UCSD-AML1 (cell line): ENCODE results near the gene SMURF1.
A peak's percentile ranks its signal among the peaks of the same experiment; 100 is the strongest.
"Not testable (repeated sequence)": the region's sequence is repeated elsewhere in the genome, so short reads cannot be mapped to it uniquely, and the experiment has no call there.

Experiments
- DNase-seq: peaks from one replicate; lab custom pipeline; 2025; ENCODE audit not compliant: unreplicated experiment; lab: John Stamatoyannopoulos, UW

The SMURF1 gene

GRCh38 chr7:99143853-99144672, at the start of gene SMURF1:
Gene SMURF1 (minus strand): TSS chr7:99144108. CDS start chr7:99143780, 328 bp downstream.
- peak; percentile 60 for DNase-seq

- DNase-seq, result no peak
Measured at GRCh38 chr7:99191869-99192596, 48.1 kb upstream of the SMURF1 start.

GRCh38 chr7:99190359-99191009, 46.6 kb upstream of the SMURF1 start:
- no peak for DNase-seq

GRCh38 chr7:99189222-99189621, 45.3 kb upstream of the SMURF1 start:
- DNase-seq, result no peak

GRCh38 chr7:99188221-99188620, 44.3 kb upstream of the SMURF1 start:
- DNase-seq, result no peak

GRCh38 chr7:99184532-99185218, 40.8 kb upstream of the SMURF1 start:
- DNase-seq, result no peak

- no peak for DNase-seq
Measured at GRCh38 chr7:99180067-99180650, 36.3 kb upstream of the SMURF1 start.

- DNase-seq, result no peak
Measured at GRCh38 chr7:99177165-99177564, 33.3 kb upstream of the SMURF1 start.

- DNase-seq, result no peak
Measured at GRCh38 chr7:99173787-99174186, 29.9 kb upstream of the SMURF1 start.

GRCh38 chr7:99171731-99172130, 27.8 kb upstream of the SMURF1 start:
- no peak for DNase-seq

GRCh38 chr7:99170730-99171074, 26.8 kb upstream of the SMURF1 start:
- no peak for DNase-seq

- no peak for DNase-seq
Measured at GRCh38 chr7:99170065-99170729, 26.3 kb upstream of the SMURF1 start.

- no peak for DNase-seq
Measured at GRCh38 chr7:99167072-99167471, 23.2 kb upstream of the SMURF1 start.

GRCh38 chr7:99165816-99166215, 21.9 kb upstream of the SMURF1 start:
- no peak for DNase-seq

- DNase-seq, result not testable (repeated sequence)
Measured at GRCh38 chr7:99163669-99164068, 19.8 kb upstream of the SMURF1 start.

- no peak for DNase-seq
Measured at GRCh38 chr7:99156649-99157048, 12.7 kb upstream of the SMURF1 start.

- DNase-seq, result no peak
Measured at GRCh38 chr7:99155211-99155610, 11.3 kb upstream of the SMURF1 start.

GRCh38 chr7:99146979-99147378, 3.1 kb upstream of the SMURF1 start:
- DNase-seq, result no peak

GRCh38 chr7:99143521-99143852, 421 bp downstream of the SMURF1 start:
- DNase-seq, result no peak

GRCh38 chr7:99142727-99143520, 984 bp downstream of the SMURF1 start:
- DNase-seq, result peak; percentile 66
